Suprapubic skin (tissue), 3 donors: ENCODE results near the gene ZNF578.

Experiments used
- CTCF ChIP-seq, 2 donors: fragments of 200-600 bp in 1 of 2; fragments of 450-650 bp in 1 of 2; sonication (generic) in 1 of 2; IDR thresholded peaks; one replicate each; pipeline ENCODE4 v1.5.1; 2016 to 2019; ENCODE audit warnings: antibody characterized with exemption in 2 of 2, mild to moderate bottlenecking in 1 of 2, moderate library complexity in 1 of 2
- EP300 ChIP-seq: sonication (generic); formaldehyde crosslinking; IDR thresholded peaks from one replicate; pipeline ENCODE4 v1.6.1; 2017; ENCODE audit warnings: antibody characterized with exemption
- POLR2A ChIP-seq, 2 donors: fragments of 450-650 bp; IDR thresholded peaks; one replicate each; pipeline ENCODE4 v1.6.1; 2017; ENCODE audit warnings: antibody characterized with exemption in 2 of 2, mild to moderate bottlenecking in 2 of 2, moderate library complexity in 2 of 2

- TF ChIP-seq CTCF (IDR thresholded peaks at IDR 0.05) (no peak), EP300 (no peak), POLR2A (IDR thresholded peaks at IDR 0.05) (no peak)
Measured at GRCh38 chr19:52507266-52507665, 53.9 kb downstream of the ZNF578 start.
